ENCODE measurements around the gene C12orf57. TPM values are rescaled to one million over a fixed set of nuclear protein-coding genes. Genes with fewer than 3 reads are reported as not detected.
A peak's percentile ranks its signal among the peaks of the same experiment; 100 is the strongest.

Gene C12orf57
- total and polyA plus RNA-seq, 2 donors from 2014 or later: 175 to 336 TPM

- TF ChIP-seq, protein P1, sequence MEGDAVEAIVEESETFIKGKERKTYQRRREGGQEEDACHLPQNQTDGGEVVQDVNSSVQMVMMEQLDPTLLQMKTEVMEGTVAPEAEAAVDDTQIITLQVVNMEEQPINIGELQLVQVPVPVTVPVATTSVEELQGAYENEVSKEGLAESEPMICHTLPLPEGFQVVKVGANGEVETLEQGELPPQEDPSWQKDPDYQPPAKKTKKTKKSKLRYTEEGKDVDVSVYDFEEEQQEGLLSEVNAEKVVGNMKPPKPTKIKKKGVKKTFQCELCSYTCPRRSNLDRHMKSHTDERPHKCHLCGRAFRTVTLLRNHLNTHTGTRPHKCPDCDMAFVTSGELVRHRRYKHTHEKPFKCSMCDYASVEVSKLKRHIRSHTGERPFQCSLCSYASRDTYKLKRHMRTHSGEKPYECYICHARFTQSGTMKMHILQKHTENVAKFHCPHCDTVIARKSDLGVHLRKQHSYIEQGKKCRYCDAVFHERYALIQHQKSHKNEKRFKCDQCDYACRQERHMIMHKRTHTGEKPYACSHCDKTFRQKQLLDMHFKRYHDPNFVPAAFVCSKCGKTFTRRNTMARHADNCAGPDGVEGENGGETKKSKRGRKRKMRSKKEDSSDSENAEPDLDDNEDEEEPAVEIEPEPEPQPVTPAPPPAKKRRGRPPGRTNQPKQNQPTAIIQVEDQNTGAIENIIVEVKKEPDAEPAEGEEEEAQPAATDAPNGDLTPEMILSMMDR (IDR thresholded peaks at IDR 0.05; ENCODE audit: borderline replicate concordance, extremely low read depth, insufficient read depth): no peak
- H3K4me3 ChIP-seq (ENCODE audit: low read length in 3 of 3): no peak overlapping the region
- peak in 1 of 5 donors; percentile 47 for DNase-seq
- peaks cover 0 to 26% (median 13%) of the 10 kb centered on the region in 3 donors for H3K4me1 ChIP-seq (ENCODE audit: control insufficient read depth in 2 of 3, insufficient read depth in 2 of 3, low read depth in 1 of 3, low read length in 3 of 3)
- no peaks in the 10 kb centered on the region for H3K27me3 ChIP-seq (ENCODE audit: control insufficient read depth, insufficient read depth, low read length)
- no peak overlapping the region for H3K9ac ChIP-seq (ENCODE audit: low read length in 3 of 3)
- no peak for FAIRE-seq
- intact Hi-C loops (cut with DNase I): no loop called here
- no peaks in the 10 kb centered on the region for H3K9me3 ChIP-seq (ENCODE audit: control insufficient read depth in 2 of 3, insufficient read depth in 1 of 3, low read length in 3 of 3)
- peak overlapping the region; percentile 0 to 80 for H3K27ac ChIP-seq (ENCODE audit: low read depth in 2 of 2, low read length in 2 of 2)
- peaks cover 0 to 11% (median 2%) of the 10 kb centered on the region in 3 donors for H3K36me3 ChIP-seq (ENCODE audit: control insufficient read depth in 2 of 3, insufficient read depth in 3 of 3, low read length in 3 of 3)
Observed at GRCh38 chr12:6960593-6961277, 16.9 kb downstream of the C12orf57 start.

- TF ChIP-seq, protein P1 (IDR thresholded peaks at IDR 0.05; ENCODE audit: borderline replicate concordance, extremely low read depth, insufficient read depth): no peak
- FAIRE-seq (no peak), DNase-seq (peak in 2 of 5 donors; percentile 63 to 91)
- H3K4me3 ChIP-seq (ENCODE audit: low read length in 3 of 3): peak overlapping the region in 1 of 3 donors; percentile 15
- peak overlapping the region; percentile 0 to 80 for H3K27ac ChIP-seq (ENCODE audit: low read depth in 2 of 2, low read length in 2 of 2)
- intact Hi-C loops (cut with DNase I): no loop called here
- H3K9ac ChIP-seq (ENCODE audit: low read length in 3 of 3): peak overlapping the region in 1 of 3 donors; percentile 27
- no peaks in the 10 kb centered on the region for H3K9me3 ChIP-seq (ENCODE audit: control insufficient read depth in 2 of 3, insufficient read depth in 1 of 3, low read length in 3 of 3)
- peaks cover 0 to 26% (median 13%) of the 10 kb centered on the region in 3 donors for H3K4me1 ChIP-seq (ENCODE audit: control insufficient read depth in 2 of 3, insufficient read depth in 2 of 3, low read depth in 1 of 3, low read length in 3 of 3)
- no peaks in the 10 kb centered on the region for H3K27me3 ChIP-seq (ENCODE audit: control insufficient read depth, insufficient read depth, low read length)
- H3K36me3 ChIP-seq (ENCODE audit: control insufficient read depth in 2 of 3, insufficient read depth in 3 of 3, low read length in 3 of 3): peaks cover 2 to 16% (median 7%) of the 10 kb centered on the region in 3 donors
Observed at GRCh38 chr12:6961278-6961694, 17.5 kb downstream of the C12orf57 start.

DNA sequence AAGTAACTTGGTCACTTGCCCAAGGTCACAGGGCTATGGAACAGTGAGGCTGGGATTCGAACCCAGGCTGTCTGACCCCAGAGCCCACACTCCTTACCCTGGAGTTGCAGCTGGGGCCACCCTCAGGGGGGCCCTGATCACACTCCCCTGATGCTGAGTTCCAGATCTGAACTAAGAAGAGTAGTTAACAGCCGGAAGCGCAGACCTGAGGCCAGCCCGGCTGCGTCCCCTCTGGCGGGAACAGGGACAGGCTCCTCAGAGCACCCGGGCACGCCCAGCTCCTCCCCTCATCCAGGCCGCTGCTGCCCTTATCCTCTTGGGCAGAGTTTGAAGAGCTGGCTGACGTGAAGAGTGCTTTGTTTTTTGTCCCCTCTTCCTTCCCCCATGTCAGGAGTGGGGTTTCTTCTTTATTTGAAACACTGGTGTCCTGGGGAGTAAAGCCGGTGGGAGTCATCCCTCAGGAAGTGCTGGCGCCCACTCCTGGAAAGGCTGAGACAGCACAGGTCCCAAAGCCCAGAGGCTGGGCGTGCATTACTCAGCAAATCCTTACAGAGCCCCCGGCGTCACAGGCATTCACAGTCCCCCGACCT lies 18.0 kb downstream of the C12orf57 start:
- peaks cover 4 to 21% (median 9%) of the 10 kb centered on the region in 3 donors for H3K36me3 ChIP-seq (ENCODE audit: control insufficient read depth in 2 of 3, insufficient read depth in 3 of 3, low read length in 3 of 3)
- peak overlapping the region in 1 of 3 donors; percentile 32 for H3K4me3 ChIP-seq (ENCODE audit: low read length in 3 of 3)
- H3K27me3 ChIP-seq (ENCODE audit: control insufficient read depth, insufficient read depth, low read length): no peaks in the 10 kb centered on the region
- H3K27ac ChIP-seq (ENCODE audit: low read depth in 2 of 2, low read length in 2 of 2): peak overlapping the region; percentile 0 to 80
- FAIRE-seq (no peak), DNase-seq (peak; percentile 69 to 88 (median 83))
- H3K4me1 ChIP-seq (ENCODE audit: control insufficient read depth in 2 of 3, insufficient read depth in 2 of 3, low read depth in 1 of 3, low read length in 3 of 3): peaks cover 0 to 26% (median 13%) of the 10 kb centered on the region in 3 donors
- H3K9me3 ChIP-seq (ENCODE audit: control insufficient read depth in 2 of 3, insufficient read depth in 1 of 3, low read length in 3 of 3): no peaks in the 10 kb centered on the region
- intact Hi-C loops (cut with DNase I): no loop called here
- TF ChIP-seq, protein P1 (IDR thresholded peaks at IDR 0.05; ENCODE audit: borderline replicate concordance, extremely low read depth, insufficient read depth): peak; percentile 17
- peak overlapping the region in 1 of 3 donors; percentile 27 for H3K9ac ChIP-seq (ENCODE audit: low read length in 3 of 3)
